GM18858 (cell line): ENCODE results near the gene PIP4K2C.
"Not testable (repeated sequence)": the region's sequence is repeated elsewhere in the genome, so short reads cannot be mapped to it uniquely, and the experiment has no call there.

ENCODE experiments used
- ATAC-seq: cut with Tn5 transposase; IDR thresholded peaks from one replicate; pipeline ENCODE4 v1.9.1; 2021; ENCODE audit not compliant: unreplicated experiment

PIP4K2C gene

DNA sequence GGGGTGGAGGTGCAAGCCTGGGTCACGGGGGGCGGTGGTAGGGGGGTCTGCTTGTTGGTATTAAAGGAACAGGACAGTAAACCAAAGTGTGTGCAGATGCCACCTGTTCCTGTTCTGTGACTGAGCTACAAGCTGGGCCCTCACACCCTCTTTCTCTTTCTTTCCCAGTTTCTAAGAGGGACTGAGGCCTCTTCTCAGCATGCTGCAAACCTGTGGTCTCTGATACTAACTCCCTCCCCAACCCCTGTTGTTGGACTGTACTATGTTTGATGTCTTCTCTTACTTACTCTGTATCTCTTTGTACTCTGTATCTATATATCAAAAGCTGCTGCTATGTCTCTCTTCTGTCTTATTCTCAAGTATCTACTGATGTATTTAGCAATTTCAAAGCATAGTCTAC, 6.9 kb upstream of the PIP4K2C start:
- ATAC-seq: no peak

DNA sequence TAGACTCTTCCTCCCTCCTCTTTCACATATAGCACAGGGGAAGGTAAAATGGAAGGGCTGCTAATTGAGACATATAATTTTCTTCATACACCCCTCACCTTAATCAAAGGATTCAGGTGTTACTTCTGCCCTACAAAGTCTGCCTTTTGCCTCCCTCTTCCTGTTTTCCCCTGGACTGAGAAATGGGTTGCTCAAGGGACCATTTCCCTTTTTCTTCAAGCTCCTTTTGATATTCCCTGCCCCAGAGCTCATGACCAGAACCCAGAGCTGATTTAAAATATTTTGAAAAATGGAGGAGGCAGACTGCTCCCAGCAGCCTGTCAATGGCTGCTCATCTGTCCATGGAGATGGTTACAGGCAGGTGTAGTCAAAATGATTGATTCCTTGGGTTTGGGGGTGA, 6.3 kb upstream of the PIP4K2C start:
- no peak for ATAC-seq

DNA sequence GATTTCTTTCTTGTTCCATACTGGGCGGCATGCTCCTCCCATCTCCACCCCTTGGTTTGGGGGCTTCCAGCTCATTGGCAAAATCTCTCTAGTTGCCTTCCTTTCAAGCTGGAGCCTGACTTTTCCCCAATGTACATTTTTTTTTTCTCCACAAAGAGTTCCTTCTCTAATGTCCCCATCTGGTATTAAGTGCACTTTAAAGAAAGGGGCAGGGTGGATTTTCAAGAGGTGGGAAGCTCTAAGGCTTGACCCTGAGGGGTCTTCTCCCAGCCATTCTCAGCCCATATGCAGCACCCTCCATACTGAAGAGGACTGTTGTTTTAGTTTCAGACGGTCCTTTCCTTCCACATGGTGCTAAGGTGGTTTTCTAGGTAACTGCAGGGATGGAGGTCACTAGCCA, 5.8 kb upstream of the PIP4K2C start:
- ATAC-seq: no peak

- no peak for ATAC-seq
Measured at GRCh38 chr12:57586128-57586527, 4.9 kb upstream of the PIP4K2C start.

DNA sequence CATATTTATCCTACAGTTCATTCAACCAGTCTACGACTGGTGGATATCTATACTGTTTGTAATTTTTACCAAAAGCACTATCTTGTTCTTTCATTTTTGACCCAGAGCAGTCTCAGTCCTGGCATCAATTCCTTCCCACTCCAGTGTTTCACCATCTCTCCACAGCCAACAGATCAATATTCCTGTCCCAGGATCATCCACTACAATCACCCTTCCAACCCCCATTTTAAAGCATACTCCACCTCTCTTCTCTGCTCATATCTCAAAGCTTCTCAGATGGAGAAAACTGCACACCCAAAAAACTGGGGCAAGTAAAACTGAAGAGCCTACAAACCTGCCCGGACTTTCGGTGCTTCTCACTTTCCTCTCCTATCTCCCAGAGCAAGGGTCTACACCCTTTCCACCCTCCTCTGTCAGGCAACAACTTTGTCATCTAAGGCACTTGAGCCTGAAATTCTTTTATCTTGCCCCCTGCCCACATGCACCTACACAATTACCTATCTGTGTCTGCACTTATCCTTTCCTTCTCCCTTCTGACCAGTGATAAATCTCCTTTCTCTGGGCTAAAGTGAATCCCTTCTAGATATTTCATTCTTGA, 4.1 kb upstream of the PIP4K2C start:
- no peak for ATAC-seq

DNA sequence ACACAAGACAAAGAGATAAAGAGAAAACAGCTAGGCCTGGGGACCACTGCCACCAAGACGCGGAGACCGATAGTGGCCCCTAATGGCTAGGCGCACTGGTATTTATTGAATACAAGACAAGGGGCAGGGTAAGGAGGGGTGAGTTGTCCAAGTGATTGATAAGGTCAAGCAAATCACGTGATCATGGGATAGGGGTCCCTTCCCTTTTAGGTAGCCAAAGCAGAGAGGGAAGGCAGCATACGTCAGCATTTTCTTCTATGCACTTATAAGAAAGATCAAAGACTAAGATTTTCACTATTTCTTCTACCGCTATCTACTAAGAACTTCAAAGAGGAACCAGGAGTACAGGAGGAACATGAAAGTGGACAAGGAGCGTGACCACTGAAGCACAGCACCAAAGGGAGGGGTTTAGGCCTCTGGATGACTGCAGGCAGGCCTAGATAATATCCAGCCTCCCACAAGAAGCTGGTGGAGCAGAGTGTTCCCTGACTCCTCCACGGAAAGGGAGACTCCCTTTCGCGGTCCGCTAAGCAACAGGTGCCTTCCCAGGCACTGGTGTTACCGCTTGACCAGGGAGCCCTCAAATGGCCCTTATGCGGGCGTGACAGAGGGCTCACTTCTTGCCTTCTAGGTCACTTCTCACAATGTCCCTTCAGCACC, 1.9 kb upstream of the PIP4K2C start:
- ATAC-seq: not testable (repeated sequence)

DNA sequence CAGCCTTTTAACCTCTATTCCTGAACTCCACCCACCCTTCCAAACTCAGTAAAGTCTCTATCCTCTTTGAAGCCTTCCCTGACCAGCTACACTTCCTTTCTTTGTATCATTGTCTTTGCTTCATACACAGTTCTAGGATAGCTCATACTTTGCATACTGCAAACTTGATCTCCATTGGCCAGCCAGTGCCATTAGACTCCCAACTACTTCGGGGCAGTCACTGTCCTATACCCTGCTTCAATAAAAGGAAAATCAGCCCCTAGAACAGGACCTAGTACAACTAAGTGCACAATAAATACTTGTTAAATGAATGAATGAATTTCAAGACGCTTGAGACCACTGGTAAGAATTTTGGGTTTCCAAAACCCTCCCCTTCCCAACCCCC, 521 bp upstream of the PIP4K2C start:
- ATAC-seq: no peak

- ATAC-seq: no peak
Measured at GRCh38 chr12:57591782-57592325, 862 bp downstream of the PIP4K2C start.

DNA sequence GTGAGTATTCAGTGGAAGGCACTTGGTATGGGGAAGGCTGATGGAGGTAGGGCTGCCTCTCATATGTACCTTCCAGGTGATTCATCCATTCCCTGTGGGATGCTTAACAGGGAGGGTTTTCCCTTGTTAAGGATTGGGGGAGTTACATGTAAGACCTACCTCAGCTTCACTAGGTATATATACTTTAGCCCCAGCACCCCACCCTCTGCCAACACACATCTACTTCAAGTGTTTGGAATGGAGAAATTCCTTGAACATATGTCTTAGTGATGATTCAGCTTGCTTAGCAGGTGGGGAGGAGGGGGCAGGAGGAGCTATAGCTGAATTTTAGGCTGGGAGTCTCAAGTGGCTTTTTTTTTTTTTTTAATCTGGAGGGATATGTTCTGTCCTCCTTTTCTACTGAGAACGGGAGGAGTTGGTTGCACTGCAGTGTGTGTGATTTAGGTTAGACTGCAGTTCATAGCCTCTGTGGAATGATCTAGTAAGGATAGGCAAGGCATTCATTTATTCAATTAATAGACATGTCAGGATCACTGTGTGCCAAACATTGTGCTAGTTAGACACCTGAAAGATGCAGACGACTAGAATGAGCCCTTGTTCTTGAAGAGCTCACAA, 1.7 kb downstream of the PIP4K2C start:
- ATAC-seq: no peak

- no peak for ATAC-seq
Measured at GRCh38 chr12:57593187-57593586, 2.2 kb downstream of the PIP4K2C start.

- no peak for ATAC-seq
Measured at GRCh38 chr12:57600395-57600794, 9.4 kb downstream of the PIP4K2C start.

DNA sequence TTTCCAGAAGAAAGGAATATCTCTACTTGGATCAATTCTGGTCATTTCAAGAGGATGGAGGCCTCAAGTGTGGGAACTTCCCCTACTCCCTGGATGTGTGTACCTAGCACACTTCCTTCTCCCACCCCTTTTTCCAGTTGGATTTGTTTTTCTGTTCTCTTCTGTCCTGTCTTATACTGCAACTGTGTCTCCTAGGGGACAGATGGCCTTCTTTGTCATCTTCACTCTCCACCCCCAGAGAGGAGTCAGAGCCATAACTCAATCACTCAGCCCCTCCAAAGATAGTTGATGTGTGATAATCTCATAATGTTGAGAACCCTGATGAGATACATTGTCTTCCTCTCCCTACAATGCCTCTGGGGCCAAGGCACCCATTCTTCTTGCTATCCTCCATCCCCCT, 11.6 kb downstream of the PIP4K2C start:
- no peak for ATAC-seq

DNA sequence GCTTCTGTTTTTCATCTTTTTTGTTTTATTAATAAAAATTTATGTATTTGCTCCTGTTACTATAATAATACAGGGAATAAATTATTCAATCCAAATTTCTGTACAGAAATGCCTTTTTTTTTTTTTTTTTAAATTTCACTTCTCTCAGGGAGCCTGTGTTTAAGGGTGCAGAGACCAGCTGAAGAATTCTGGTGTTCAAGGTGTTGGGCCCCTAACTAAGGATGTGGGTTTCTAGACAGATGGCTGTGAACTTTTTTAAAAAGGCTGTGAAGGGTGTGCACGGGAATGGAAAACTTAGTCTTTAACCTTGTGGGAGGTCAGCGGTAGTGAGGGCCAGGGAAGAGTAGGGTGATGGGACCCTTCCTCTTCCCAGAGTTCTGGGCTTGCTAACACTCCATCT, 12.3 kb downstream of the PIP4K2C start:
- ATAC-seq: no peak

DNA sequence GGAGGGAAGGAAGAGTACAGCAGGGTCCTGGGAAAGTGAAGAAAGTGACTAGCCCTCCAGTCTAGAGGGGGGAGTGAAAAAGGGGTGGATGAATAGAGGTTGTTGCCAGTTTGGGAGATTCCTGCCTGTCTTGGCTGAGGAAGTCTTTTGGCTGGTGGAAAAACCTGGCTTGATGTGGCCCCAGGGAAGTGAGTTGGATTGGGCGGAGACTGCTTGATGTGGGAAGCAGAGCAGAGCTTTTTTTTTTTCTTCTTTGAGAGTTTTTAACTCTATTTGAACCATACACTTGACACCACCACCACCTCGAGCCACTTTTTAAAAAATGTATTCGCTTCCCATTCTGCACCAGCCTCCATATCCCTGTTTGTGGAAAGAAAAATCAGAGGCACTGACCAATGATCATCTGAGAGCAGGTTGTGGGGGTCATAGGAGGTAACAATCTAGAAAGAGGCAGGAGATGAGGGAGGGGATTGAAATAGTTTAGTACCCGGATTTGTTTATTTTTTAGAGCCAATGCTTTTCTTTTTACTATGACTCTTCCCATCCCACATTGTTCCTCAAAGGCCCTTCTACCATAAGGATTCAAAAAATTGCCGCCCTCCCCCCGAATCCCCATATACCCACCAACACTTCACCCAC, 12.9 kb downstream of the PIP4K2C start:
- no peak for ATAC-seq

- ATAC-seq: no peak
Measured at GRCh38 chr12:57604454-57604991, 13.5 kb downstream of the PIP4K2C start, which contains the start of gene DTX3. Gene DTX3 (plus strand): TSS chr12:57604824. CDS start chr12:57606518, 1,694 bp downstream.

DNA sequence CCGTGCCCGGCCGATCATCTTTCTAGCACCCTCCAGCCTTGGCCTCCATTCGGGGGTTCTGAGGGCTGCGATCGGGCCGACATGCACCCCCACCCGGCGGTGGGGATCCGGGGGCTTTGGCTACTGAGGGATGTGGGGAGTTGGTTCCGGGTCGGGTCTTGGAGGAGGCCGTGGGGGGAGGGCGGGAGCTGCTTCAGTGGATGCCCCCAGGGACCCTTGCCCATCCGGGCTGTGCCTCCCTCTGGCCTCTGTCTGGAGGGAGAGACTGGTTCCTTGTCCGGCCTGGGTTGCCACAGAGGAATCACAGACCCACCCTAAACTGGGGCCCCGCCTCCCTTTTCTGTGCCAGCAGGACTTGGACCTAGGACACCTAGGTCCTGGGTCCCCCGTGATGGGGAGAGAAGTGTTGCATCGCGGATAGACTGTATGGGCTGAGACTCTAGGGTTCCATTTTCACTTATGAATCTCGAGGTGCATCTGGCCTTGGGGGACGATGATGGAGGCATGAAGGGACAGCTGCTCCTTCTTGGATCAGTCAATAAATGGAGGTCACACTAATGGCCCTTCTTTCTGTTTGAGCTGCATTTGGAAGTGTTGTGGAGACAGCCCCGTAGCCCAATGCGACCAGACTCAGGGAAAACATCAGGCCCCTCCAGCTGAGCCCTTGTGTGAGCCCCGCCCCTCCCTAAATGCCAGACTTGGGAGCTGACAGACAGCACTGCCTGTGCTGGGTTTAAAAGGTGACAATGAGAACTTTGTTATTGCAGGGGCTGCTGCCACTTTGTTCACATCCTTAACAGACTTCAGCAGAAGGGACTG, 14.2 kb downstream of the PIP4K2C start:
- ATAC-seq: no peak

- no peak for ATAC-seq
Measured at GRCh38 chr12:57605811-57606311, 14.9 kb downstream of the PIP4K2C start.

DNA sequence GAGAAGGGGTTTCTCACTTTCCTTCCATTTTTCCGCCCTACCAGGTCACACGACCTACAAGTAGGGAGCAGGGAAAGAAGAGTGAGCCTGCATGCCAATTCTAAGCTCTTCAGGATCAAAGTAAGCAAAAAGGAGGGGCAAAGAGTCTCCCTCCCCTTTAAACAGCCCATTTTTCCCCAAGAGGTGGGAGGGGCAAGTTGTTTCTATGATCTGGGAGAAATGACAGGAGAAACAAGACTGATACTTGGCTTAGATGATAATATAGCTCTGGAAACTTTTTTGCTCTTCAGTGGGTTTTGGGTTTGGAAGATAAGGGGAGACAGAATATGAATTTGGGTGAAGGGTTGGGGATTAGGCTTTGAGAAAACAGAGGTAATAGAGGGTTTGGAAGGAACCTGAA, 15.4 kb downstream of the PIP4K2C start:
- ATAC-seq: no peak

GRCh38 chr12:57606821-57607220, 15.8 kb downstream of the PIP4K2C start:
- no peak for ATAC-seq

DNA sequence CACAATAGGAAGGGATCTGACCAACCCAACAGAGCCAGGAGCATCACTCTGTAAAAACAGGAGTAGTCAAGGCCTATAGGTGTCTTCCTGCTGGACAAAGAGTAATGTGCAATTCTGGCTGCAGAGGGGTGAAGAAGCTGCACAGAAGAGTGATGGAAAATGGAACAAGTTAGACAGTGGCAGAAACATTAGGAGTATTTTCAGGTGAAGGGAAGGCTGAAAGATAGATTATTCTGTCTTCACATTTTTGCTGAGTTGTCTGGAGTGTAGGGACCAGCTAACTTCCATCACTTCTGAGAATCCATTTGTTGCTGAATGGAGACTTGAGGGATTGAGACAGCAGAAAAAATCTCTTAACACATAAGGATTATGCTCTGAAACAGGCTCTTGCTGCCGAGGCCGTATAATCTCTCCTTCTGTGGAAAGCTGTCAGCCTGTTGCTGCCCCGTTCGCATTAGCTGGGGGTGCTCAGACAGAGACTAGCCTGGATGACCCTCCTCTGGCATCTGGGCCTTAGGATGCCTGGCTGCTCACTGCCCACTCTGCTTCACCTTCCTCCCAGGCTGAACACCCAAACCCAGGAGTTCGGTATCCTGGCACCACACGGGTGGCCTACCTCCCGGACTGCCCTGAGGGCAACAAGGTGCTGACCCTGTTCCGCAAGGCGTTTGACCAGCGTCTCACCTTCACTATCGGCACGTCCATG, 17.1 kb downstream of the PIP4K2C start:
- ATAC-seq: no peak
